ENCODE results near the gene MRRF.

DNA sequence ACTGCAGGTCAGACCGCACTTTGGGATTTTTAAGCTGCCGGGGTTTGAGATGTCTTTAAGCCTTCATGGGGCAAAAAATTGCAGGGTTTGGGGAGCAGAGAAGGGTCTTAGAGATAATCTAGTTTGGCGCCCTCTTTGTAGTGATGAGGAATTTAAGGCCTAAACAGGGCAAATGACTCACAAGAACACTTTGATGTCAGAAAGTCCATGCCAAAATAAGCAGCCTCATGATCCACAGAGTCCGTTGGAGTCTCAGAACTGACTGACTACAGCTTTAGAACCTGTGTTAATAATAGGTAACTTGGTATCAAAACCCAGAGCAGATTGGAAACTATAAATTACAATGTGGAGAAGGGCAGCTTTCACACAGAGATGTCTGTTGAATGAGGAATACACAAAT is 70.2 kb downstream of the MRRF start:
- TF ChIP-seq YY1 (IDR thresholded peaks at IDR 0.05; ENCODE audit: insufficient read depth, insufficient read length) (no peak), SUZ12 (IDR thresholded peaks at IDR 0.05; ENCODE audit: extremely low read depth, insufficient read depth, insufficient read length) (no peak)
